GM13976 (cell line): ENCODE measurements around the gene PTGER1.

Source experiments
- DNase-seq: peaks from one replicate; pipeline ENCODE4 v3.0.0; 2012; ENCODE audit warnings: low spot score
- CTCF ChIP-seq: IDR thresholded peaks from 2 replicates; pipeline ENCODE4 v1.5.1; 2012; ENCODE audit warnings: borderline replicate concordance, mild to moderate bottlenecking; ENCODE audit not compliant: insufficient read depth; ENCODE audit errors: extremely low read depth, missing control alignments, control extremely low read depth
- in situ Hi-C: fragments of 300-500 bp; cut with MboI; formaldehyde crosslinking; loops from one replicate; pipeline ENCODE4 v1.12.0; 2022; ENCODE audit warnings: low sequenced_read_pairs, mixed read lengths, inconsistent platforms; ENCODE audit not compliant: unreplicated experiment

The PTGER1 gene

DNA sequence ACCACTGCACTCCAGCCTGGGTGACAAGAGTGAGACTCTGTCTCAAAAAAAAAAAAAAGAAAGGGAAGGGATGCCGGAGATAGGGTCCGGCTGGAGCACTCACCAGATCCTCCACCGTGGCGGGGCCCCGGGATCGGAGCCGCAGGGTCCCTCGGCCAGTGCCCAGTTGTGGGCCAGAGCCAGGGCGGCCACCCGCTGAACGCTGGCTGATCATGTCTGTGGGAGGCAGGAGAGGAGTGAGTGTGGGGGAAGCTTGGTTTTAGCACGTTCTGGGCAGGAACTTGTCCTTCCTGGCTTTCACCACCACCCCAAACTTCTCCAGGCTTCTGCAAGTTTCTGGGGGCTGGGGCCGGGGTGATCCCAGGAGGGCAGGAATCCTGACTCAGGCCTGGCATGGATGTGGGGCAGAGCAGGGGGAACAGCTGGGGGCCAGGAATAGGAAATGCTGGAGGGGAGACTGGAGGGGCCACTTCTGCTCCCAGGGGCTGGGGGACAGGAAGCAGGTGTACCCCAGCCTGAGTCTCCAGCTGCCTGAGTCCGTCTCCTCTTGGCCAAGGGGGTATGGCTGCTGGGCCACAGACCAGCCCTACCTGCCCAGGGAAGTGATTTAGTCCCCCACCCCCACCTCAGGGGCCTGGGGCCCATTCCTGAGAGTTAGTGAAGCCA is 4.3 kb upstream of the PTGER1 start:
- TF ChIP-seq CTCF = no peak
- no peak for DNase-seq
- in situ Hi-C loops = loop anchor here (25.0 kb wide), 1 partner anchor 292 kb away; no protein-coding TSS in a partner anchor

DNA sequence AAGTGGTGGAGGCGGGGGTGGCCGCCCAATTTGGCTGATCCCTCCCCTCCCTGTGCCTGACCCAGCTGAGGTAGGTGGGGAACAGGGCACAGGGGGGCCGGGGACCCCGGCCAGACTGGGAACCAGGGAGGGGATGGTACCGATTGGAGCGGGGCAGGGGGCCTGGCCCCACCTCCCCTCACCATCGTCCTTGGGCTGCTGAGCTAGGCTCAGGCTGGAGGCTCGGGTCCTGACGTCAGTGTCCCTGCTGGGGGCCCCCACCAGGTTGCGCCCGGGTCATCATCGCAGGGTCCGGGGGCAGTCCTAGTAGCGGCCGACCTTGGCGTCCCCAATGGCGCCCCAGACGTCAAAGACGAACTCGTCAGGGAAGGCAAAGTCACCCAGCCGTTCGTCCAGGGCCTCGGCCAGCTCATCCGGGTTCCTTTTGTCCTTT is 3.0 kb upstream of the PTGER1 start:
- no peak for TF ChIP-seq CTCF
- in situ Hi-C loops = loop anchor here (25.0 kb wide), 1 partner anchor 291 kb away; no protein-coding TSS in a partner anchor
- no peak for DNase-seq

DNA sequence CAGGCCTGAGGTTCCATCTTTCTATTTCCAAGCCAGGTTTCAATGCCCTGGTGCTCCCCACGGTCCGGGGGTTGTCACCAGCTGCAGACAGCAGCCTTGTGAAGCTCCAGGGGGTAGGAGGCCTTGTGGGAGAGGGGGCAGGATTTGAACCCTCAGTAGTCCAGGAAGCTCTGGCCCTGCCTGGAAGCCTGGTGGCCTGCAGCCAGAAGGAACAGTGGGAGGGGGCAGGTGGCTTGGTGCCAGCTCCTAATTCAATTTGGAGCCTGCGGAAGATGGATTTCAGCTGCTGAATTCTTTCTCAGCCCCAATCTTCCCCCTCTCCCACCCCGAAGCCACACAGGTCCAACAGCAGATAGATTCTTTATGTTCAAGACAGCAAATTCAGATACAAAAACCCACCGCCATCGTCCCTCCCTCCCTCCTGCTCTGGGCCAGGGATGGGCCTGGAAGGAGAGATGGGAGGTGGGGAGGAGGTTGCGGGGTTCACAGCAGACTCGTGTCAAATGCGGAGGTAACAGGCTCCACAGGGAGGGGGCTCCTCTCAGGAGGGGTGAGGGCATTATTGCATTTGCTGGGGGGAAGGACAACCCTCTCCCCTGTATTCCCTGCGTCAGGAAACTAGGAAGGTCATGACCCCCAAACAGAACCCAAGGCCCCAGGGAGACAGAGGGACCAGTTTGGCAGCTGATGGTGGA is 2.4 kb upstream of the PTGER1 start:
- TF ChIP-seq CTCF = no peak
- DNase-seq = no peak
- in situ Hi-C loops = loop anchor here (25.0 kb wide), 1 partner anchor 290 kb away; no protein-coding TSS in a partner anchor

- TF ChIP-seq CTCF = no peak
- peak; percentile 34 for DNase-seq
- in situ Hi-C loops = loop anchor here (25.0 kb wide), 1 partner anchor 290 kb away; no protein-coding TSS in a partner anchor
Observed at GRCh38 chr19:14476673-14477401, 1.7 kb upstream of the PTGER1 start.

- DNase-seq = no peak
- TF ChIP-seq CTCF = no peak
- in situ Hi-C loops = loop anchor here (25.0 kb wide), 1 partner anchor 289 kb away; no protein-coding TSS in a partner anchor
Observed at GRCh38 chr19:14476327-14476672, 1.1 kb upstream of the PTGER1 start.

- TF ChIP-seq CTCF = no peak
- in situ Hi-C loops = loop anchor here (25.0 kb wide), 1 partner anchor 288 kb away; no protein-coding TSS in a partner anchor
- no peak for DNase-seq
Observed at GRCh38 chr19:14474827-14475226, 327 bp downstream of the PTGER1 start.
